GM21526 (cell line): ENCODE data around the gene CCDC57.
"Not testable (repeated sequence)": the region's sequence is repeated elsewhere in the genome, so short reads cannot be mapped to it uniquely, and the experiment has no call there.

Experiments
- ATAC-seq: cut with Tn5 transposase; IDR thresholded peaks from one replicate; pipeline ENCODE4 v1.9.1; 2021; ENCODE audit warnings: moderate library complexity; ENCODE audit not compliant: unreplicated experiment, low FRiP score

Gene CCDC57

GRCh38 chr17:82204831-82205719 lies 7.6 kb downstream of the CCDC57 start:
- ATAC-seq = no peak

DNA sequence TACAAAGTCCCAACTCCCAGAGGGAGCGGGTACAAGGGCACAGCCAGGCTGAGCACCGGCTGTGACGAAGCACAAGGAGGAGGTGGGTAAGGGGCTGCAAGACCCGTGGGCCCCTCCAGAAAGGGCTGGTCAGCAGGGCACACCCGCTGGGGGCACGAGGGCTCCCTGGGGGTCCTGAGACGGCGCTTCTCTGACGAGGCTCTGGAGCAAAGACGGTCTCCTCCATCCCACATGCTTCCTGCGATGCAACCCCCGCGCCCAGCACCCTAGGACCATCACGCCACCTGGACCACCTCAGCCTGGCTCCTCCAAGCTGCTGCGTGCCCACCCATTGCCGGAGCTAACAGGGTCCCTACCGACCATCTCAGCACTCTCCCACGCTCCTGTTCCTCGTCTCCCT lies 8.7 kb downstream of the CCDC57 start:
- ATAC-seq = no peak

DNA sequence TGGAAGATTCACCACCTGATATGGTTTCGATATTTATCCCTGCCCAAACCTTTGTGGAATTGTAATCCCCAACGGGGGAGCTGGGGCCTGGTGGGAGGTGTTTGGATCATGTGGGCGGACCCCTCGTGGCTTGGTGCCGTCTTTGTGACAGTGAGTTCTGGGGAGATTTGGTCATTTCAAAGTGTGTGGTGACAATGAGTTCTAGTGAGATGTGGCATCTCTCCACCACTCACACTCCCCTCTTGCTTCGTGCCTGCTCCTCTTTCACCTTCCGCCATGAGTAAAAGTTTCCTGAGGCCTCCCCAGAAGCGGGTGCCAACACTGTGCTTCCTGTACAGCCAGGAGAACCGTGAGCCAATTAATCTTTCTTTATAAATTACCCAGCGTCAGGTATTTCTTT lies 9.7 kb downstream of the CCDC57 start:
- no peak for ATAC-seq

DNA sequence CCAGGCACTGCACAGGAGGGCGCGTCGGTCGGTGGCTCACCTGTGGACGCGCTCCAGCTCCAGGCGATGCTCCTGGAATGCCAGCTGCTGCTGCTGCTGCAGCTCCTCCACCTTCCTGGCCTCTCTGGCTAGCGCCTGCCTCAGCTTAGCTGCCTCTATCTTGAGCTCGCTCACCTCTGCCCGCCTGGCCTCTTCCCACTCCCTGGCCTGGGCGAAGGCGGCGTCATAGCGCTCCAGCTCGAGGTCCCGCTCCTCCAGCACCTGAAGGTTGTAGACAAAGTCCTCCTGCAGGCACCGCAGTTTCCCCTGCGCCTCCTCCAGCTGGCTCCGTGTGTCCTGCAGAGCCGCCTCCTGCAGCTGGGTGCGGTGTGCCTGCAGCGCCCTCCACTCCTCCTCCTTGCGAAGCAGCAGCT lies 11.1 kb downstream of the CCDC57 start:
- no peak for ATAC-seq

GRCh38 chr17:82200743-82201497 lies 11.7 kb downstream of the CCDC57 start:
- no peak for ATAC-seq

GRCh38 chr17:82200135-82200534 lies 12.5 kb downstream of the CCDC57 start:
- ATAC-seq = no peak

DNA sequence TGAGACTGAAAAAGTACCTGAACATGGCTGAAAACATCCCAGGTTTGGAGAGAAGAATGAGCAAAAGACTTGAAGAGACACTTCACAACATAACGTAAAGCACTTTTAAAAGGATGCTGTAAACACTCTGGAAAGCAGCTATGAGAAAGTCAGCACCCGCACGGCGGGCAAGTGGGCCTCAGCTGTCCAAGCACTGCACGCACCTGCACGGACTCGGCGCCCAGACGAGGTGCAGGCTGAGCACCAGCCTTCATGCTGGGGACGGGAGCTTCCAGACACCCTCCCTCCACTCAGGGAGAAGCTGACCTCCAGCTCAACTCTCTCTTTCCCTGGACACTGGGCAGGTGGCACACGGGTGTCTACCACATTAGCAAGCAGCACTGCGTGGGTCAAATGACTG lies 13.1 kb downstream of the CCDC57 start:
- no peak for ATAC-seq

DNA sequence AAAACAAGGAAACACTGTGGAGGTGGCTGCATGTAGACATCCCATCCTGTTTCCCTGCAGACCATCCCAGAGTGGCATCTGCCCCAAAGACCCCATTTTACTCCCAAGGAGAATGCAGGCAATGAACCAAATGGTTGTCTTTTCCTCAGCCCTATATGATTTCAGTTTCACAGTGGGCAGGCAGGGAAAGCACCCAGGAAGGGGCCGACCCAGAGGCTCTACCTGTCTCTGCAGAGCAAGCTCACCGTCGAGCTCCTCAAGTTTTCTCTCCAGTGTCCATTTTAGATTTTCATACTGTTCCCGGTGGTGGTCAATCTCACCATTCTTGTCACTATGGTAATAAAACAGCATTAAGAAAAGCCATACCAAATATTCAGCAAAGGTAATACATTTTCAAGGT lies 14.6 kb downstream of the CCDC57 start:
- no peak for ATAC-seq

DNA sequence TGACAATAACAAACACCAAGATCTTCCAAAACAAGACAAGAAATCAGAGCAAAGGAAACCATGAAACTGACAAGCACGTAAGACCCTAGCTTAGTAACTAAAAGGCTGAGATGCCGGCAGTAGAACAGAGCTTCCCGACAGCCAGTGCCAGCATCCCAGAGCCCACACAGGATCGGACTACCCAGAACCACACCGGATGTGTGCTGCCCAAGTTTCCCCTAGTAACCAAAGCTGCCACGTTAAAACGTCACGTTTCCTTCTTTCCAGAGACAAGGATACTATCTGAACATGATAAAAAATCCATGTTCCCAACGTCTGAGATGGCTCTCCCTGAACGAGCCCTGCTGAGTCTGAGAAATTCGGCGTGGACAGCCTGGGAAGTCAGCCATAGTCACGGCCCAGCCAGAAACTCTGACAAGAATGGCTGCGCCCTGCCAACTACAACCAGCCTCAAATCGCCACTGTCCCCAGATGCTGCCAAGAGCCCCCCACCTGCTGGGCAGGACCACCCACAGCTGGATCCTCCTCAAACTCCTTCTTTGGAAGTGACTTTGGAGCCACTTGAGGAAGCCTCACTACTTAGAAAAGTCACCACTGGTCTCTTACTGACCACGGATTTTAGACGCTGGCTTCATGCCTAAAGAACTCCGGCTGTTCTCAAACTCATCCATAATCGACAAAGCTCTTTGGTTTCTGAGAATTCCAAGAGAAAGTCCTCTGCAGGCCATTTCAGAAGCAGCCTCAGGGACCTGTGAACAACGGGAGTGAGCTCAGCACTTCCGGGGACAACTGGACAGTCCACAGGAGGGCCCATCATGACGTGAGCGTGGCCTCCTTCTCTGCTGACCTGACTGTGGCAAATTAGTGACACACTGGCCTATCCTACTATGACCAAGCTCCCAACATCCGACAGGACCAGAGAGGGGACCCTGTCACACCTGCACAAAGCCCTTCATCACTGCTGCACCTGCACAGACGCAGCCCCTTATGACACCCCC lies 16.7 kb downstream of the CCDC57 start:
- ATAC-seq = no peak

DNA sequence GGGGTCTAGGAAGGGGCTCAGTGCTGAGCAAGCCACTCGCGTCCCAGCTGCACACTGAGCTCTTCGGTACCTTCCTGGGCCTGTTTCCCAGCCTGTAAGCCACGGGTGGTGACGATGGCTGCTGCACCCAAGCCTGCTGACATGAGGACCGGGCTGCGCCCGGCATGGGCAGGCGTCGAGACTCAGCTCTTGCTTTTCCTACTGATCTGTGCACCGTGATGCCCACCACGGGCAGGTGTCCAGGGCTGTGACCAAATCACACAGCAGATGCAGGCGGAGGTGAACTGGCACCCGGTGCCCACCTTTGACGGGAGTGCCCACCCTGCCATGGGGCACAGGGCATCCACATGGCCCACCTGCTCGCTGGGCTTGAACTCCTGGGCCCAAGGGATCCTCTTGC lies 17.9 kb downstream of the CCDC57 start:
- no peak for ATAC-seq

GRCh38 chr17:82193520-82194220 lies 19.0 kb downstream of the CCDC57 start:
- ATAC-seq = no peak

DNA sequence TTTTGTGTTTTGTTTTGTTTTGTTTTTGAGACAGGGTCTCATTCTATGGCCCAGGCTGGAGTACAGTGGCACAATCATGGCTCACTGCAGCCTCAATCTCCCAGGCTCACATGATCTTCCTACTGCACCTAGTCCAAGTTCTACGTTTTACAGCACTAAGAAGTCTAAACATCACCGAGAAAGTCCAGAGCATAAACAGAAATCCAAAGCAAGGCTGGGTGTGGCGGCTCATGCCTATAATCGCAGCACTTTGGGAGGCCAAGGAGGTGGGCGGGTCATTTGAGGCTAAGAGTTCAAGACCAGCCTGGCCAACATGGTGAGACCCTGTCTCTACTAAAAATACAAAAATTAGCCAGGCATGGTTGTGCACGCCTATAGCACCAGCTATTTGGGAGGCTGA lies 19.6 kb downstream of the CCDC57 start:
- not testable (repeated sequence) for ATAC-seq

- ATAC-seq = no peak
Observed at GRCh38 chr17:82188001-82188961, 24.4 kb downstream of the CCDC57 start.

- ATAC-seq = no peak
Observed at GRCh38 chr17:82187500-82187899, 25.1 kb downstream of the CCDC57 start.

GRCh38 chr17:82186221-82186620 lies 26.4 kb downstream of the CCDC57 start:
- no peak for ATAC-seq

GRCh38 chr17:82184761-82185160 lies 27.9 kb downstream of the CCDC57 start:
- ATAC-seq = no peak

DNA sequence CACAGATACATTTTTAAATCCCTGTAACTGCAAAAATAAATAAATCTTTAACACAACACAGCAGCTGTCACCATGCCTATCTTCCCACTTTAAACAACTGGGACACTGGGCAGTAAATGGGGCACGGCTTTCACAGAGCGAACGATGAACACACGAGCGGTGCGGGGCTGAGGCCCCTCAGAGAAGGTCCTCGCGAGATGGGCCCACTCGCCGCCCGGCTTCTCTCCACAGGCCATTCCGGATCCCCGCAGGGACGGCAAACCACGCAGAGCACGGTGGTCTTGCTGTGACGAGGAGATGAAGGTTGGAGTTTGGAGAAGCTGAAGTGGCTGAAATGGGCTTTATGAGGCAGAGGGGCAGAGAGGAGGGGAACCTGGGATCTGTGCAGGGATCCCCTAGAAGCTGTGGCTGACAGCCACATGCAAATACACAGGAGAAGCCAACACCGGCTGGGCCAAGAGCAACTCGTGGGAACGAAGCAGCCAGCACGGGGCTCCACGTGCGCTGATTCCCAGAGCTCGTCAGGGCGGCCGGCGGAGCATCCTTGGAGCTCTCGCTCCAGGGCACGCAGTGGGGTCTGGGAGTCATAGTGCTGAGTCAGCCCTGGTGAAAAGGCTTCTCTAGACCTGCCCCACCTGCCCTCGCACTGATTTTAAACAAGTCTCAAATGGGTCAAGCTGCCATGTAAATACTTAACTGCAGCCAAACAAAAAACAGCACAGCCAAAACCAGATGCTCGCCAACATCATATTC lies 31.7 kb downstream of the CCDC57 start:
- ATAC-seq = no peak

- no peak for ATAC-seq
Observed at GRCh38 chr17:82179946-82180475, 32.6 kb downstream of the CCDC57 start.
